H9 (cell line): ENCODE results near the gene AMMECR1. TPM values are rescaled to one million over a fixed set of nuclear protein-coding genes. Genes with fewer than 3 reads are reported as not detected.

Source experiments
- DNase-seq: peaks from one replicate; pipeline ENCODE4 v3.0.0-alpha.2; 2017
- H2AFZ ChIP-seq: one replicate; pipeline ENCODE4 v1.6.1; 2013; ENCODE audit warnings: mild to moderate bottlenecking, low read length, control low read depth, moderate library complexity
- H2AK5ac ChIP-seq: 2 replicates; pipeline ENCODE4 v1.6.1; 2013; ENCODE audit warnings: low read length, control low read depth, mixed read lengths; ENCODE audit not compliant: insufficient read length
- H2BK120ac ChIP-seq: one replicate; pipeline ENCODE4 v1.6.1; 2013; ENCODE audit warnings: low read depth, mild to moderate bottlenecking, low read length, control low read depth, inconsistent platforms; ENCODE audit not compliant: poor library complexity, severe bottlenecking
- H2BK12ac ChIP-seq: 2 replicates; pipeline ENCODE4 v1.6.1; 2013; ENCODE audit warnings: low read length, control low read depth, mixed read lengths, low read depth; ENCODE audit not compliant: insufficient read length
- H2BK15ac ChIP-seq: 2 replicates; pipeline ENCODE4 v1.6.1; 2013; ENCODE audit warnings: low read depth, low read length, control low read depth
- H2BK20ac ChIP-seq: one replicate; pipeline ENCODE4 v1.6.1; 2013; ENCODE audit warnings: low read depth, mild to moderate bottlenecking, low read length, control low read depth, inconsistent platforms; ENCODE audit not compliant: poor library complexity, severe bottlenecking
- H2BK5ac ChIP-seq: 2 replicates; pipeline ENCODE4 v1.6.1; 2013; ENCODE audit warnings: low read length, control low read depth, mixed read lengths; ENCODE audit not compliant: insufficient read length
- H3K14ac ChIP-seq: 2 replicates; pipeline ENCODE4 v1.6.1; 2013; ENCODE audit warnings: low read length, control low read depth; ENCODE audit not compliant: insufficient read depth
- H3K18ac ChIP-seq: 2 replicates; pipeline ENCODE4 v1.6.1; 2013; ENCODE audit warnings: low read depth, mild to moderate bottlenecking, mixed read lengths, low read length, control low read depth; ENCODE audit not compliant: insufficient read length
- H3K23ac ChIP-seq: 2 replicates; pipeline ENCODE4 v1.6.1; 2013; ENCODE audit warnings: low read length, control low read depth, mixed read lengths, low read depth; ENCODE audit not compliant: insufficient read length
- H3K23me2 ChIP-seq: 2 replicates; pipeline ENCODE4 v1.6.1; 2013; ENCODE audit warnings: low read depth, mild to moderate bottlenecking, mixed read lengths, low read length, control low read depth; ENCODE audit not compliant: insufficient read length, poor library complexity, severe bottlenecking
- H3K27ac ChIP-seq: 2 replicates; pipeline ENCODE4 v1.5.1; 2013; ENCODE audit warnings: low read length, control low read depth, mixed read lengths, low read depth; ENCODE audit not compliant: insufficient read length
- H3K27me3 ChIP-seq: 2 replicates; pipeline ENCODE4 v1.6.1; 2013; ENCODE audit warnings: low read length, control low read depth, inconsistent platforms; ENCODE audit not compliant: insufficient read depth
- H3K4ac ChIP-seq: 2 replicates; pipeline ENCODE4 v1.6.1; 2013; ENCODE audit warnings: low read depth, mild to moderate bottlenecking, control low read depth, inconsistent platforms, low read length, moderate library complexity
- H3K4me1 ChIP-seq: 2 replicates; pipeline ENCODE4 v1.6.1; 2013; ENCODE audit warnings: low read length, control low read depth, inconsistent platforms; ENCODE audit not compliant: insufficient read depth
- H3K4me2 ChIP-seq: 2 replicates; pipeline ENCODE4 v1.6.1; 2013; ENCODE audit warnings: low read length, control low read depth, mixed read lengths; ENCODE audit not compliant: insufficient read length, insufficient read depth
- H3K56ac ChIP-seq: 2 replicates; pipeline ENCODE4 v1.6.1; 2013; ENCODE audit warnings: low read depth, mild to moderate bottlenecking, mixed read lengths, low read length, control low read depth; ENCODE audit not compliant: insufficient read length
- H3K79me1 ChIP-seq: 2 replicates; pipeline ENCODE4 v1.6.1; 2013; ENCODE audit warnings: low read depth, mild to moderate bottlenecking, moderate library complexity, low read length, control low read depth, inconsistent platforms; ENCODE audit not compliant: insufficient read depth, poor library complexity, severe bottlenecking
- H3K79me2 ChIP-seq: 2 replicates; pipeline ENCODE4 v1.6.1; 2013; ENCODE audit warnings: low read length, control low read depth, inconsistent platforms; ENCODE audit not compliant: insufficient read depth
- H3K9ac ChIP-seq: 2 replicates; pipeline ENCODE4 v1.6.1; 2013; ENCODE audit warnings: low read length, control low read depth, mixed read lengths; ENCODE audit not compliant: insufficient read length; ENCODE audit errors: extremely low read depth
- H3K9me3 ChIP-seq: one replicate; pipeline ENCODE4 v1.6.1; 2013; ENCODE audit warnings: low read depth, low read length, inconsistent platforms; ENCODE audit not compliant: control insufficient read depth
- H3T11ph ChIP-seq: one replicate; pipeline ENCODE4 v1.6.1; 2013; ENCODE audit warnings: mild to moderate bottlenecking, low read length, control low read depth, inconsistent platforms
- H4K20me1 ChIP-seq: one replicate; pipeline ENCODE4 v1.6.1; 2013; ENCODE audit not compliant: control insufficient read depth, insufficient read length, insufficient read depth
- H4K5ac ChIP-seq: 2 replicates; pipeline ENCODE4 v1.6.1; 2013; ENCODE audit warnings: low read depth, mild to moderate bottlenecking, mixed read lengths, low read length, control low read depth; ENCODE audit not compliant: insufficient read length
- H4K8ac ChIP-seq: replicated peaks from 2 replicates; pipeline ENCODE4 v1.6.1; 2013; ENCODE audit warnings: low read length, control low read depth, mixed read lengths, low read depth; ENCODE audit not compliant: insufficient read length
- H4K91ac ChIP-seq: 2 replicates; pipeline ENCODE4 v1.6.1; 2013; ENCODE audit warnings: low read depth, mild to moderate bottlenecking, moderate library complexity, mixed read lengths, low read length, control low read depth; ENCODE audit not compliant: insufficient read length
- H3K27ac Mint-ChIP-seq, 3 experiments: 2 replicates in 2 of 3; 3 replicates in 1 of 3; pipeline ENCODE4 v1.8.0; 2020 to 2021; ENCODE audit warnings: mixed read lengths in 3 of 3, mild to moderate bottlenecking in 1 of 3, moderate library complexity in 1 of 3
- H3K27me3 Mint-ChIP-seq: 2 replicates; pipeline ENCODE4 v1.8.0; 2021; ENCODE audit warnings: low read depth, mild to moderate bottlenecking, moderate library complexity, mixed read lengths
- H3K36me3 Mint-ChIP-seq, 3 experiments: 2 replicates in 2 of 3; 3 replicates in 1 of 3; pipeline ENCODE4 v1.8.0; 2020 to 2021; ENCODE audit warnings: low read depth in 3 of 3, mixed read lengths in 3 of 3; ENCODE audit not compliant: insufficient read depth in 1 of 3
- H3K4me1 Mint-ChIP-seq, 2 experiments: 2 replicates each; pipeline ENCODE4 v1.8.0; 2020; ENCODE audit warnings: mixed read lengths in 2 of 2
- H3K4me3 Mint-ChIP-seq, 2 experiments: 2 replicates in 1 of 2; 3 replicates in 1 of 2; pipeline ENCODE4 v1.8.0; 2020 to 2021; ENCODE audit warnings: mild to moderate bottlenecking in 2 of 2, mixed read lengths in 2 of 2, moderate library complexity in 1 of 2
- H3K9me3 Mint-ChIP-seq, 2 experiments: 2 replicates in 1 of 2; 3 replicates in 1 of 2; pipeline ENCODE4 v1.8.0; 2020; ENCODE audit warnings: mild to moderate bottlenecking in 2 of 2, mixed read lengths in 2 of 2, moderate library complexity in 1 of 2
- CTCF ChIP-seq: fragments of 200-600 bp; sonication (generic); conservative IDR thresholded peaks from 3 replicates; pipeline ENCODE4 v1.8.0; 2021; ENCODE audit warnings: antibody characterized with exemption, mild to moderate bottlenecking
- WGBS: extraction: QIAGEN DNeasy Blood & Tissue Kit; methylation state at CpG from one replicate; pipeline ENCODE4 v1.1.7; 2013; ENCODE audit warnings: missing lambda C conversion rate, low lambda C conversion rate, mixed read lengths; ENCODE audit not compliant: insufficient read length; ENCODE audit errors: extremely low coverage; 5-methylcytosine and 5-hydroxymethylcytosine counted together
- total RNA-seq: library from RNA; stranded (reverse); gene quantifications from 2 replicates; pipeline ENCODE4 v1.2.1, GENCODE V29; 2021

AMMECR1 gene
- total RNA-seq, 1 experiment from 2014 or later, result 28.5 TPM

GRCh38 chrX:110157444-110157843 is 160.4 kb downstream of the AMMECR1 start:
- Histone ChIP-seq H3K56ac (no peak overlapping the region), H3K79me1 (no peaks in the 10 kb centered on the region), H4K91ac (no peak overlapping the region), H2BK15ac (no peak overlapping the region), H3K4me1 (peaks cover 2% of the 10 kb centered on the region; the same call in 1 of the 2 replicates), H3K27me3 (no peaks in the 10 kb centered on the region), H3K23ac (no peak overlapping the region), H2BK20ac (no peak overlapping the region), H2AK5ac (no peak overlapping the region), H3K23me2 (no peaks in the 10 kb centered on the region), H3K18ac (no peak overlapping the region), H2AFZ (no peak overlapping the region), H2BK12ac (no peak overlapping the region), H4K20me1 (no peaks in the 10 kb centered on the region), H3K79me2 (no peaks in the 10 kb centered on the region), H3K14ac (no peak overlapping the region), H2BK120ac (no peak overlapping the region), H2BK5ac (no peak overlapping the region), H3K4ac (no peak overlapping the region), H4K8ac (no peak overlapping the region), H3K27ac (no peak overlapping the region), H3K9me3 (no peaks in the 10 kb centered on the region), H3T11ph (no peak overlapping the region), H3K4me2 (no peak overlapping the region), H4K5ac (no peak overlapping the region), H3K9ac (no peak overlapping the region)
- Mint-ChIP-seq H3K27me3 (no peaks in the 10 kb centered on the region), H3K4me1 (no peaks in the 10 kb centered on the region), H3K9me3 (no peaks in the 10 kb centered on the region), H3K27ac (no peak overlapping the region), H3K4me3 (no peak overlapping the region), H3K36me3 (no peaks in the 10 kb centered on the region)
- no peak for DNase-seq
- no peak for TF ChIP-seq CTCF
- no CpG with 5 or more reads among the region's 1 CpG for WGBS
